ENCODE measurements around the gene TRPV6.

The TRPV6 gene

GRCh38 chr7:142869434-142869833 is 16.1 kb downstream of the TRPV6 start:
- DNase-seq (ENCODE audit: extremely low spot score) = no peak
- ChIA-PET CTCF (no interaction called here), POLR2A (no interaction called here)
- no peak for TF ChIP-seq CTBP1 (IDR thresholded peaks at IDR 0.05; ENCODE audit: borderline replicate concordance)
- TF ChIP-seq PKNOX1 (IDR thresholded peaks at IDR 0.05) = no peak
- no peak for TF ChIP-seq TARDBP (IDR thresholded peaks at IDR 0.05)
- TF ChIP-seq FOXA1 (IDR thresholded peaks at IDR 0.05) = no peak
- no peak for TF ChIP-seq ARNT (IDR thresholded peaks at IDR 0.05)
- TF ChIP-seq ELF4 (IDR thresholded peaks at IDR 0.05) = no peak
- TF ChIP-seq ZNF384 (IDR thresholded peaks at IDR 0.05) = no peak
- no peak for TF ChIP-seq HDGF (IDR thresholded peaks at IDR 0.05; ENCODE audit: borderline replicate concordance)
- TF ChIP-seq FOXM1 (IDR thresholded peaks at IDR 0.05; ENCODE audit: borderline replicate concordance) = no peak
- TF ChIP-seq SUZ12 (IDR thresholded peaks at IDR 0.05) = no peak
- no peak for TF ChIP-seq BHLHE40 (IDR thresholded peaks at IDR 0.05; ENCODE audit: borderline replicate concordance)
- TF ChIP-seq FOXK2 (IDR thresholded peaks at IDR 0.05) = no peak
- no peak for TF ChIP-seq L3MBTL2 (conservative IDR thresholded peaks at IDR 0.05)
- no peak for TF ChIP-seq LEF1 (IDR thresholded peaks at IDR 0.05; ENCODE audit: borderline replicate concordance)
- TF ChIP-seq NFRKB (IDR thresholded peaks at IDR 0.05) = no peak
- TF ChIP-seq SP1 (IDR thresholded peaks at IDR 0.05) = no peak

GRCh38 chr7:142868986-142869415 is 16.5 kb downstream of the TRPV6 start:
- DNase-seq (ENCODE audit: extremely low spot score) = no peak
- no peak for TF ChIP-seq FOXA1 (IDR thresholded peaks at IDR 0.05)
- TF ChIP-seq L3MBTL2 (conservative IDR thresholded peaks at IDR 0.05) = no peak
- no peak for TF ChIP-seq ELF4 (IDR thresholded peaks at IDR 0.05)
- no peak for TF ChIP-seq HDGF (IDR thresholded peaks at IDR 0.05; ENCODE audit: borderline replicate concordance)
- no peak for TF ChIP-seq PKNOX1 (IDR thresholded peaks at IDR 0.05)
- TF ChIP-seq SP1 (IDR thresholded peaks at IDR 0.05) = no peak
- TF ChIP-seq BHLHE40 (IDR thresholded peaks at IDR 0.05; ENCODE audit: borderline replicate concordance) = no peak
- no peak for TF ChIP-seq CTBP1 (IDR thresholded peaks at IDR 0.05; ENCODE audit: borderline replicate concordance)
- ChIA-PET CTCF (interaction anchor here (0.6 kb wide), 1 partner anchor 346 kb away, joined by 4 read pairs; no protein-coding TSS in a partner anchor), POLR2A (no interaction called here)

GRCh38 chr7:142868188-142868985 is 17.2 kb downstream of the TRPV6 start:
- TF ChIP-seq HDGF (IDR thresholded peaks at IDR 0.05; ENCODE audit: borderline replicate concordance) (no peak), CTBP1 (IDR thresholded peaks at IDR 0.05; ENCODE audit: borderline replicate concordance) (no peak), ARNT (IDR thresholded peaks at IDR 0.05) (no peak), SP1 (IDR thresholded peaks at IDR 0.05) (no peak)
- no peak for DNase-seq (ENCODE audit: extremely low spot score)
- ChIA-PET CTCF (interaction anchor here (0.6 to 1.1 kb wide), 2 partner anchors 14 to 347 kb away, joined by 4 read pairs; partner anchors contain the start of gene EPHB6), POLR2A (no interaction called here)

- CTCF ChIA-PET = interaction anchor here (1.1 to 2.0 kb wide), 3 partner anchors 8 to 16 kb away, joined by 3 to 7 read pairs (median 4); partner anchors contain the start of gene EPHB6
- POLR2A ChIA-PET = no interaction called here
- no peak for TF ChIP-seq SP1 (IDR thresholded peaks at IDR 0.05)
- no peak for TF ChIP-seq HDGF (IDR thresholded peaks at IDR 0.05; ENCODE audit: borderline replicate concordance)
- no peak for TF ChIP-seq NFRKB (IDR thresholded peaks at IDR 0.05)
- TF ChIP-seq BHLHE40 (IDR thresholded peaks at IDR 0.05; ENCODE audit: borderline replicate concordance) = no peak
- DNase-seq (ENCODE audit: extremely low spot score) = no peak
These were observed 18.0 kb downstream of the TRPV6 start for GRCh38 chr7:142867398-142868187.

- POLR2A ChIA-PET = interaction anchor here (1.1 kb wide), 1 partner anchor 235 kb away, joined by 3 read pairs; no protein-coding TSS in a partner anchor
- no peak for DNase-seq (ENCODE audit: extremely low spot score)
- no peak for TF ChIP-seq FOXK2 (IDR thresholded peaks at IDR 0.05)
- TF ChIP-seq LEF1 (IDR thresholded peaks at IDR 0.05; ENCODE audit: borderline replicate concordance) = no peak
- no peak for TF ChIP-seq ELF4 (IDR thresholded peaks at IDR 0.05)
- TF ChIP-seq ARNT (IDR thresholded peaks at IDR 0.05) = no peak
- no peak for TF ChIP-seq FOXA1 (IDR thresholded peaks at IDR 0.05)
- TF ChIP-seq CTBP1 (IDR thresholded peaks at IDR 0.05; ENCODE audit: borderline replicate concordance) = no peak
- TF ChIP-seq BHLHE40 (IDR thresholded peaks at IDR 0.05; ENCODE audit: borderline replicate concordance) = no peak
- no peak for TF ChIP-seq HDGF (IDR thresholded peaks at IDR 0.05; ENCODE audit: borderline replicate concordance)
- CTCF ChIA-PET = interaction anchor here (1.1 to 2.0 kb wide), 5 partner anchors 8 to 263 kb away, joined by 3 to 7 read pairs (median 4); partner anchors contain the start of gene EPHB6
These were observed 18.5 kb downstream of the TRPV6 start for GRCh38 chr7:142867097-142867378.

- DNase-seq (ENCODE audit: extremely low spot score) = peak; percentile 68
- no peak for TF ChIP-seq HDGF (IDR thresholded peaks at IDR 0.05; ENCODE audit: borderline replicate concordance)
- no peak for TF ChIP-seq BHLHE40 (IDR thresholded peaks at IDR 0.05; ENCODE audit: borderline replicate concordance)
- TF ChIP-seq SUZ12 (IDR thresholded peaks at IDR 0.05) = no peak
- no peak for TF ChIP-seq ELF4 (IDR thresholded peaks at IDR 0.05)
- CTCF ChIA-PET = interaction anchor here (0.6 to 2.9 kb wide), 9 partner anchors 9 to 1411 kb away, joined by 3 to 13 read pairs (median 4); partner anchors contain the start of gene EPHB6
- POLR2A ChIA-PET = interaction anchor here (1.1 kb wide), 1 partner anchor 234 kb away, joined by 3 read pairs; no protein-coding TSS in a partner anchor
These were observed 19.0 kb downstream of the TRPV6 start for GRCh38 chr7:142866361-142867096.
